Adrenal gland (tissue), 5 donors: Measurements from ENCODE around the gene ARG2.

Experiments used
- CTCF ChIP-seq, 6 experiments: fragments of 450-650 bp in 4 of 6; fragments of 200-600 bp in 2 of 6; sonication (generic) in 1 of 6; IDR thresholded peaks; 1 replicate in 5 of 6; 2 replicates in 1 of 6; pipeline versions ENCODE4 v1.5.1 to v1.8.0; 2016 to 2021; ENCODE audit warnings: antibody characterized with exemption in 6 of 6, mild to moderate bottlenecking in 2 of 6, moderate library complexity in 1 of 6
- POLR2A ChIP-seq, 2 donors: fragments of 450-650 bp; IDR thresholded peaks; one replicate each; pipeline ENCODE4 v1.6.1; 2017; ENCODE audit warnings: antibody characterized with exemption in 2 of 2, mild to moderate bottlenecking in 2 of 2, moderate library complexity in 1 of 2
- donor health status: DM: no; HTN: no; CAD: no.

- no peak for TF ChIP-seq CTCF (IDR thresholded peaks at IDR 0.05)
- no peak for TF ChIP-seq POLR2A (IDR thresholded peaks at IDR 0.05)
These were observed 17.6 kb upstream of the ARG2 start for GRCh38 chr14:67602076-67602475.
